Stimulated activated naive CD8-positive, alpha-beta T cell treated with anti-CD3 and anti-CD28 coated beads, Interleukin-15, Interleukin-2, amounts not matched to agents 100 ng/mL and 50 ng/mL, for 24 hours (primary cell): ENCODE measurements around the gene COX6A2.
A peak's percentile ranks its signal among the peaks of the same experiment; 100 is the strongest.

Experiments used
- H3K27ac Mint-ChIP-seq: one replicate; pipeline ENCODE4 v1.8.0; 2021; ENCODE audit warnings: mild to moderate bottlenecking, mixed read lengths
- H3K27me3 Mint-ChIP-seq: one replicate; pipeline ENCODE4 v1.8.0; 2021; ENCODE audit warnings: mixed read lengths
- H3K36me3 Mint-ChIP-seq: one replicate; pipeline ENCODE4 v1.8.0; 2021; ENCODE audit warnings: low read depth, mixed read lengths
- H3K4me1 Mint-ChIP-seq: one replicate; pipeline ENCODE4 v1.8.0; 2021; ENCODE audit warnings: low read depth, mixed read lengths
- H3K4me3 Mint-ChIP-seq: one replicate; pipeline ENCODE4 v1.8.0; 2021; ENCODE audit warnings: mild to moderate bottlenecking, mixed read lengths
- H3K9me3 Mint-ChIP-seq: one replicate; pipeline ENCODE4 v1.8.0; 2021; ENCODE audit warnings: mixed read lengths

COX6A2 gene

DNA sequence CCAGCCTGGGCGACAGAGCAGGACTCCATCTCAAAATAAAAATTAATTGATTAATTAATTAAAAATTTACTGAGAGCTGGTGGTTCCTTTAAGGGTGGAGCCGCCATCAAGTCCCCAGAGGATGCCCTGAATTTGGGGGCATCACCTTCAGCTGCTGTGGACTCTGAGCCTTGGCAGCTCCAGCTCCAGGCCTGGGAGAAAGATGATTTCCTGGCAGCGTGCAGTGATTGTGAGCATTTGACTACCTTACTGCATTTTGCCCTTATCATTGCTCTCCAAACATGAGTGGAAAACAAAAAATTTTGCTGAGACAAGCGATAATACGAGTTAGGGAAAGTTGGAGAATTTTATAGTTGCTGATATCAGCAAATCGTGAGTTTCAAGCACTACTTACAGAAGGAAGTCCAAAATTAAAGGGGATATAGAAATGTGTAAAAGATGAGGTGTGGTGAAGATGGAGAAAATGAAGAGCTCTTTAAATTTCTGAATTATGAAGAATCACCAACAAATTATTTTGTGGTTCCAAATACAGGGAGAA is 37.6 kb downstream of the COX6A2 start:
- H3K9me3 Mint-ChIP-seq = no peaks in the 10 kb centered on the region
- peaks cover 21% of the 10 kb centered on the region for H3K4me1 Mint-ChIP-seq
- H3K4me3 Mint-ChIP-seq = no peak overlapping the region
- H3K27me3 Mint-ChIP-seq = peaks cover 19% of the 10 kb centered on the region
- H3K27ac Mint-ChIP-seq = no peak overlapping the region
- no peaks in the 10 kb centered on the region for H3K36me3 Mint-ChIP-seq

DNA sequence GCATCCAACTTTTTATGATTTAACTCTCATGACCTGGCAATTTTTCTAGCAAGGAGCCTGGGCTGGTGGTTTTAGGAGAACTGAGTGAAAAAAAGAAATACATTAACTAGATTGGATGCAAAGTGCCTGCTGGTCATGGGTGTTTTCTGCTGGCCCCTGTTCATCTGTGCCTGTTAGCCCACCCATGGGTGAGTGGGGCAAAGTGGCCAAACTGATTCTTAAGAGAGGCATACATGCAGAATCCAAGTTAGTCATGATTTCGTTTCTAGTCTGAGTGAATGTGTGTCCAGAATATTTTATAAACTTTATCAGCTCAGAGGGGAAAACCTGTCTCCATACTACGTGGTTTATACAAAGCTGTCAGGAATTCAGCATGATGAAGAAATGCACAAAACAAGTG is 39.6 kb downstream of the COX6A2 start:
- Mint-ChIP-seq H3K9me3 (no peaks in the 10 kb centered on the region), H3K4me1 (peaks cover 30% of the 10 kb centered on the region), H3K4me3 (no peak overlapping the region), H3K27me3 (peaks cover 19% of the 10 kb centered on the region), H3K27ac (no peak overlapping the region), H3K36me3 (no peaks in the 10 kb centered on the region)

DNA sequence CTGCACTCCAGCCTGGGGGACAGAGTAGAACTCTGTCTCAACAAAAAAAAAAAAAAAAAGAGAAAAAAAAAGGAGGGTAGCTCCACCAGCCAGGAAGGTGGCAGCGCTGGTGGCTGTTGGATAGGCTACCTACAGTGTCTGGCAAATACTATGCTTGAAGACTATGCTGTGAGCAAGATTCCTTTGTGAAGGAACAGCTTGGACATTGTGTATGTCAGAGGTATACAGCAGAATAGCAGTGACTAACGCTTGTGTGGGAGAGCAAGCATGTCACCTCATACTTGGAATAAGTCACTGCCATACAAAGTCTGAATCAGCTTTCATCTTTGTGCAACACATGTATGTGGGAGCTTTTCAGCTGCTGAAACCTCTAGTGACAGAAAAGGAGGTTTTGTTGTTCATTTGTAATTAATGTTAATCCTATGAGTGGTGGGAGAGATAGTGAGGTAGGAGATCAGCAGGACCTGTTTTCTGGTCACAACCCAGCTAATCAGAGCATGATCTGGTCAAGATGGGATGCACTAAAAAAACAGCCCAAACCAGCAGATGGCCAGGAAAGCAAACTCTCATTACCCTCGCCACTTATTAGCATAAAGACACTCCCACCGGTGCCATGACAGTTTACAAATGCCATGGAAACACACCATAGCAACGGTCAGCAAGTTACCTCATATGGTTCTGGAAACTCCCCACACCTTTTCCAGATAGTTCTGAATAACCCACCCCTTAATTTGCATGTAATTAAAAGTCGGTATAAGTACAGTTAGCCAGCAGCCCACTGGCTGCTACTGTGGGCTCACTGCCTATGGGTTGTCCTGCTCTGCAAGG is 41.8 kb downstream of the COX6A2 start:
- Mint-ChIP-seq H3K27me3 (peaks cover 15% of the 10 kb centered on the region), H3K9me3 (no peaks in the 10 kb centered on the region), H3K27ac (peak overlapping the region; percentile 78), H3K4me3 (peak overlapping the region; percentile 37), H3K36me3 (no peaks in the 10 kb centered on the region), H3K4me1 (peaks cover 30% of the 10 kb centered on the region)

DNA sequence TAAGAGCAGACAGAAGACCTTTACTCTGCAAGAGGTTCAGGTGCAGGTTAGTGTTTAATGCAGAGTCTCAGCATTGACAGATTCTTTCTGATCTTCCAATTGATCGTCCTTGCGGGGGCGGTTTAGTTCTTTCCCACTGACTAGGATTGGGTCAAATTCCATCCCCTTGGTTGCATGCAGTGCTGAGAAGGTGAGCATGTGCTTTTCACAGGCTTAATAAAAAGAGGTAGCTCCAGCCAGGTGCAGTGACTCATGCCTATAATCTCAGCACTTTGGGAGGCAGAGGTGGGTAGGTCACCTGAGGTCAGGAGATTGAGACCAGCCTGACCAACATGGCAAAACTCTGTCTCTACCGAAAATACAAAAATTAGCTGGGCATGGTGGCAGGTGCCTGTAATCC is 42.5 kb downstream of the COX6A2 start:
- H3K27ac Mint-ChIP-seq = peak overlapping the region; percentile 49
- H3K27me3 Mint-ChIP-seq = peaks cover 15% of the 10 kb centered on the region
- no peaks in the 10 kb centered on the region for H3K36me3 Mint-ChIP-seq
- H3K9me3 Mint-ChIP-seq = no peaks in the 10 kb centered on the region
- no peak overlapping the region for H3K4me3 Mint-ChIP-seq
- H3K4me1 Mint-ChIP-seq = peaks cover 30% of the 10 kb centered on the region

DNA sequence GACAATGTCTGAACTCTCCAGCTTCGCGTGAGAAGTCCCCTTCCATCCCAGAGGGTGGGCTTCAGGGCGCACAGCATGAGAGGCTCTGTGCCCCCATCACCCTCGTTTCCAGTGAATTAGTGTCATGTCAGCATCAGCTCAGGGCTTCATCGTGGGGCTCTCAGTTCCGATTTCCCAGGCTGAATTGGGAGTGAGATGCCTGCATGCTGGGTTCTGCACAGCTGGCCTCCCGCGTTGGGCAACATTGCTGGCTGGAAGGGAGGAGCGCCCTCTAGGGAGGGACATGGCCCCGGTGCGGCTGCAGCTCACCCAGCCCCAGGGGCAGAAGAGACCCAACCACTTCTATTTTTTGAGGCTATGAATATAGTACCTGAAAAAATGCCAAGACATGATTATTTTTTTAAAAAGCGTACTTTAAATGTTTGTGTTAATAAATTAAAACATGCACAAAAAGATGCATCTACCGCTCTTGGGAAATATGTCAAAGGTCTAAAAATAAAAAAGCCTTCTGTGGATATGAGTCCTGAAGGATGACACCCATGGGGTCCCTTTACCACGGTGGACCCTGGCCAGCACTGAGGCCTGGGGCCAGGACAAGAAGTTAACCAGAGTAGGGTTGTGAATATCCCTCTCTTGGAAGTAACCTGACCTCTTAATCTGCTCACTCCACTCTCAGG is 45.5 kb downstream of the COX6A2 start:
- Mint-ChIP-seq H3K9me3 (no peaks in the 10 kb centered on the region), H3K27me3 (peaks cover 4% of the 10 kb centered on the region), H3K4me1 (peaks cover 29% of the 10 kb centered on the region), H3K27ac (peak overlapping the region; percentile 14), H3K4me3 (no peak overlapping the region), H3K36me3 (no peaks in the 10 kb centered on the region)

DNA sequence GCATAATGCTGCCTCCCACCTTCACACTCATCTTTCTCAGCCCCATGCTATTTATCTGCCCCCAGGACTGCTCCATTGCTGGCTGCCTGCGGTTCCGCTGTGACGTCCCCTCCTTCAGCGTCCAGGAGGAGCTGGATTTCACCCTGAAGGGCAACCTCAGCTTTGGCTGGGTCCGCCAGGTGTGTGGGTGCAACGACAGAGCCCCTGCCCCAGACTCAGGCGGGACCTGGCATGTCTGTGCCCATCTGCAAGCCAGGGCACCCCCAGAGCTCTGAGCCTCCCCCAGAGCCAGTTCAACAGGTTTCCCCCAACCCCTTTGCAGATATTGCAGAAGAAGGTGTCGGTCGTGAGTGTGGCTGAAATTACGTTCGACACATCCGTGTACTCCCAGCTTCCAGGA is 48.0 kb downstream of the COX6A2 start:
- Mint-ChIP-seq H3K36me3 (no peaks in the 10 kb centered on the region), H3K4me3 (no peak overlapping the region), H3K27ac (no peak overlapping the region), H3K4me1 (peaks cover 5% of the 10 kb centered on the region), H3K9me3 (peaks cover 4% of the 10 kb centered on the region), H3K27me3 (no peaks in the 10 kb centered on the region)
